Fibroblast of mammary gland (primary cell): ENCODE data around the gene NHLRC1.

Experiments used
- DNase-seq: peaks from one replicate; pipeline ENCODE4 v3.0.0-alpha.2; 2010; ENCODE audit warnings: low read depth
- H3K4me3 ChIP-seq: 2 replicates; pipeline ENCODE4 v1.5.1; 2011; ENCODE audit warnings: low read depth, mild to moderate bottlenecking, low read length, moderate library complexity; ENCODE audit not compliant: control insufficient read depth
- TF ChIP-seq, protein P1 (sequence below): conservative IDR thresholded peaks from 2 replicates; pipeline ENCODE4 v1.5.1; 2011; ENCODE audit warnings: low read depth, low read length, inconsistent platforms; ENCODE audit not compliant: control insufficient read depth, insufficient read depth

NHLRC1 gene

DNA sequence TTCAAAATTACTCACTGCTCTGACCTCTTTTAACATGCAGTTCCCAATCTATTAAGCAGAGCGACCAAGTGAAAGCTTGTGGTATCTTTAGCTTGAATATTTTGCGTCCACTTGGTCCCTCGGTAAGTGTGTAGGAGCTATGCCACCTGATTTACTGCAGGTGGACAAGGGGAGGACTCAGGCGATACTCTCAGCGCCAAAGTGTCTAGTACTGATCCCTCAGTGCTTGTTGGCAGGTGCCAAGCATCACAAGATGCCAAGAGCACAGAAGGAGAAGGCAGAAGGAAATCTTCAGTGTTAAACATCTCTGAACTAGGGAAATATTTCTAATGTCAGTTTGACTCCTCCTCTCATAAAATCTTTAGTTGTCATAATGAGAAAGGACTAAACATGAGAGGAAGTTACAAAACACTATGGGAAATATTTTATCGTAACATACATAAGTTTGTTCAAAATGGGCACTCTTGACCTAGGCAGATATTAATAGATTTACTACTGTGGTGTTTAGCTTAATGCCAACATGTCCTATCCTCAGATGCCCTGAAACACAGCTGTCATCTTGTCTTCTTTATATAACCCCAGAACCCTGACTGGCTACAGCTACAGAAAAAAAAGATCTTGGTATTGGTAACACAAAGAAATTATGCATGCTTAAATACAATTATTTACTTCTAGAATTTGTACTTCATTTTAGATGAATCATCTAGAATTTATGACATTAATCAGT lies 19.5 kb downstream of the NHLRC1 start:
- TF ChIP-seq, protein P1, sequence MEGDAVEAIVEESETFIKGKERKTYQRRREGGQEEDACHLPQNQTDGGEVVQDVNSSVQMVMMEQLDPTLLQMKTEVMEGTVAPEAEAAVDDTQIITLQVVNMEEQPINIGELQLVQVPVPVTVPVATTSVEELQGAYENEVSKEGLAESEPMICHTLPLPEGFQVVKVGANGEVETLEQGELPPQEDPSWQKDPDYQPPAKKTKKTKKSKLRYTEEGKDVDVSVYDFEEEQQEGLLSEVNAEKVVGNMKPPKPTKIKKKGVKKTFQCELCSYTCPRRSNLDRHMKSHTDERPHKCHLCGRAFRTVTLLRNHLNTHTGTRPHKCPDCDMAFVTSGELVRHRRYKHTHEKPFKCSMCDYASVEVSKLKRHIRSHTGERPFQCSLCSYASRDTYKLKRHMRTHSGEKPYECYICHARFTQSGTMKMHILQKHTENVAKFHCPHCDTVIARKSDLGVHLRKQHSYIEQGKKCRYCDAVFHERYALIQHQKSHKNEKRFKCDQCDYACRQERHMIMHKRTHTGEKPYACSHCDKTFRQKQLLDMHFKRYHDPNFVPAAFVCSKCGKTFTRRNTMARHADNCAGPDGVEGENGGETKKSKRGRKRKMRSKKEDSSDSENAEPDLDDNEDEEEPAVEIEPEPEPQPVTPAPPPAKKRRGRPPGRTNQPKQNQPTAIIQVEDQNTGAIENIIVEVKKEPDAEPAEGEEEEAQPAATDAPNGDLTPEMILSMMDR, result no peak

DNA sequence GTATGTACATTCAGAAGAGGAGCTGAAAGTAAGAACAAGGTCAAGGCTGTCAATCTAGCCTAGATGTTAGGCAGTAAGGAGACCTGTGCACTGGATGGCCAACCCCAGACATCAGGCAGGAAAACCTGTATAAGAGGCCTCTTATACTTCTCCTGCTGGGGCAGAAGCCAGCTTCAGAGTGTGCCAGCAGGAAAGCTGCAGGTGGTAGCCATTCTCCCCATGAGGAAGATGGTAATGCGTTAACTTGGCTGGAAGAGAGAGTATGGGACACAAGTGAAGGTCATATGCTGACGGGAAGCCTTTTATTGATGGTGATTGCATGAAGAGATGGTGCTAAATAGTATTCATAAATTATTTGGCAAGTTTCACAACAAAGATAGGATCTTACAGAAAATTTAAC lies 20.6 kb downstream of the NHLRC1 start:
- DNase-seq, result no peak
- TF ChIP-seq, protein P1, result no peak
- no peak overlapping the region for H3K4me3 ChIP-seq

More for the DNA sequence above, 19.5 kb downstream of the NHLRC1 start:
- no peak for DNase-seq
- no peak overlapping the region for H3K4me3 ChIP-seq

DNA sequence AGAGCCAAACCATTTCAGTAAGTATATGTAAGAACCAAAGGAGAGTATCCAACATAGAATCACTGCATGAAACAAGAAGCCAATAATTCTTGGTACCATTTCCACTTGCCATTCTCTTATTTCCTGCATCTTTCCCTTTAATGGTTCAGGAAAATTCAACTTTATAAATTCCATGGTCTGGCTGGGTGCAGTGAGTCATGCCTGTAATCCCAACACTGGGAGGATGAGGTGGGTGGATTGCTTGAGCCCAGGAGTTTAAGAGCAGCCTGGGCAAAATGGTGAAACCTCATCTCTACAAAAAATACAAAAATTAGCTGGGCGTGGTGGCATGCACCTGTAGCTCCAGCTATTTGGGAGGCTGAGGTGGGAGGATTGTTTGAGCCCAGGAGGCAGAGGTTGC lies 21.2 kb downstream of the NHLRC1 start:
- TF ChIP-seq, protein P1, result no peak
- peak; percentile 49 for DNase-seq

DNA sequence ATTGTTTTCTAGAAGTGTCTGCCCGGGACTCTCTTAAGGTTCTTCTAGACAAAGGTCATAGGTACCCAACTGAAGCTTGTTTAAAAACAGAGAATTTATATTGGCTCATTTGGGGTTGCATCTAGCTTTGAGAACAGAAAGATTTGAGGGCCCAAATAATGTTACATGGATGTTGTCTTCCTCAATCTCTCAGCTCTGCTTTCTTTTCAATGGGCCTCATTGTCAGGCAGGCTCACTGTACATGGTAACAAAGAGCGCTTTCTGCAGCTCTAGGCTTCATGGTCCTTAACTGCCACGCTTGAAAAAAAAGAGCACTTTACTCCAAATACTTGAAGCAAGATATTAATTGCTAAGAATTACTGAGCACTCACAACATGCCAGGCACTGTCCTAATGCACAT lies 22.2 kb downstream of the NHLRC1 start:
- H3K4me3 ChIP-seq, result no peak overlapping the region
- TF ChIP-seq, protein P1, result no peak
- no peak for DNase-seq

More for the DNA sequence above, 21.2 kb downstream of the NHLRC1 start:
- no peak overlapping the region for H3K4me3 ChIP-seq

DNA sequence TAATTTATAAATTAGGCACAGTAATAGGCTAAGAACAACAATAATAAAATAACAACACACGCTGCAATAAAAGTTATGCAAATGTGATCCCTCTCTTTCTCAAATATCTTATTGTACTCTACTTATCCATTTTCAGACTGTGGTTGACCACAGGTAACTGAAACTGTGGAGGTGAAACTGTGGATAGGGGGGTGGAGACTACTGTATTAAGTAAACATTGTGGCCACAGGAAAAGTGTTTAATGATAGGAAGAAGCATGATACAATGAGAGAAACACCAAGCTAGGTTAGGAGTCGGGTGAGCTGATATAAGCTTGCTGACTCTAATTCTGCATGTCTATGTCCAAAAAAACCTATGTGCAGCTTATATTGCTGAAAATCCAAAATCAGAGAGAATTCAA lies 23.0 kb downstream of the NHLRC1 start:
- no peak for DNase-seq
- TF ChIP-seq, protein P1, result no peak
- H3K4me3 ChIP-seq, result no peak overlapping the region

DNA sequence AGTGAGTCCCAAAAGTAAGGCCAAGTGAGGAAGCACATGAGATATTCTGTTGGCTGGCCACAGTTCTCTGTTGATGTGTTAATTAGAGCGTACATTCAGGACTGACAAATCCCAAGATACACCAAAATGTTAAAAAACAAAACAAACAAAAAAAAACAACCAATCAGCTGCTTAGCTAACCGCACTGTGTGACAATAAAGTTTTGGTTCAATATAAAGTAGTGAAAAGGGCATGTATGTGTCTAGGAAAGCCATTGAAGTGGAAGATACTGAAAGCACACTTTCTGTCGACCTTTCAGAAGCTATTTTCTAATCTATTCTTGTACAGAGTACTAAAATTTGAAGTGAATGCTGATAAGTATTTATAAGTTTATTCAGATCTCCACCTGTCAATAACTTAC lies 26.1 kb downstream of the NHLRC1 start:
- TF ChIP-seq, protein P1, result no peak
- no peak for DNase-seq
- no peak overlapping the region for H3K4me3 ChIP-seq
